Measurements from ENCODE around the gene ZBTB44. TPM values are rescaled to one million over a fixed set of nuclear protein-coding genes. Genes with fewer than 3 reads are reported as not detected.

The ZBTB44 gene
- total RNA-seq, 1 donor from 2014 or later, result 32.6 TPM

- no peak for DNase-seq (ENCODE audit: low spot score)
- Mint-ChIP-seq H3K9me3 (ENCODE audit: unreplicated experiment) (no peaks in the 10 kb centered on the region), H3K4me1 (ENCODE audit: unreplicated experiment) (peaks cover 14% of the 10 kb centered on the region), H3K27me3 (ENCODE audit: unreplicated experiment) (peaks cover 1% of the 10 kb centered on the region), H3K36me3 (ENCODE audit: low read depth, unreplicated experiment) (no peaks in the 10 kb centered on the region), H3K4me3 (ENCODE audit: unreplicated experiment) (no peak overlapping the region), H3K27ac (ENCODE audit: unreplicated experiment) (no peak overlapping the region)
- no peak for TF ChIP-seq CTCF (IDR thresholded peaks at IDR 0.05; ENCODE audit: unreplicated experiment)
Measured at GRCh38 chr11:130180896-130181294, 133.8 kb downstream of the ZBTB44 start.

GRCh38 chr11:130180491-130180890 is 134.2 kb downstream of the ZBTB44 start:
- Mint-ChIP-seq H3K27ac (ENCODE audit: unreplicated experiment) (no peak overlapping the region), H3K9me3 (ENCODE audit: unreplicated experiment) (no peaks in the 10 kb centered on the region), H3K27me3 (ENCODE audit: unreplicated experiment) (peaks cover 1% of the 10 kb centered on the region), H3K36me3 (ENCODE audit: low read depth, unreplicated experiment) (no peaks in the 10 kb centered on the region), H3K4me1 (ENCODE audit: unreplicated experiment) (peaks cover 14% of the 10 kb centered on the region), H3K4me3 (ENCODE audit: unreplicated experiment) (no peak overlapping the region)
- DNase-seq (ENCODE audit: low spot score), result no peak
- no peak for TF ChIP-seq CTCF (IDR thresholded peaks at IDR 0.05; ENCODE audit: unreplicated experiment)

GRCh38 chr11:130179396-130180306 is 135.1 kb downstream of the ZBTB44 start:
- Mint-ChIP-seq H3K4me1 (ENCODE audit: unreplicated experiment) (peaks cover 14% of the 10 kb centered on the region), H3K27ac (ENCODE audit: unreplicated experiment) (no peak overlapping the region), H3K4me3 (ENCODE audit: unreplicated experiment) (no peak overlapping the region), H3K27me3 (ENCODE audit: unreplicated experiment) (peaks cover 6% of the 10 kb centered on the region), H3K9me3 (ENCODE audit: unreplicated experiment) (no peaks in the 10 kb centered on the region), H3K36me3 (ENCODE audit: low read depth, unreplicated experiment) (peaks cover 4% of the 10 kb centered on the region)
- TF ChIP-seq CTCF (IDR thresholded peaks at IDR 0.05; ENCODE audit: unreplicated experiment), result no peak
- no peak for DNase-seq (ENCODE audit: low spot score)

GRCh38 chr11:130178441-130179339 is 136.0 kb downstream of the ZBTB44 start:
- no peaks in the 10 kb centered on the region for H3K9me3 Mint-ChIP-seq (ENCODE audit: unreplicated experiment)
- peaks cover 14% of the 10 kb centered on the region for H3K4me1 Mint-ChIP-seq (ENCODE audit: unreplicated experiment)
- no peak for DNase-seq (ENCODE audit: low spot score)
- TF ChIP-seq CTCF (IDR thresholded peaks at IDR 0.05; ENCODE audit: unreplicated experiment), result no peak
- H3K36me3 Mint-ChIP-seq (ENCODE audit: low read depth, unreplicated experiment), result peaks cover 5% of the 10 kb centered on the region
- no peak overlapping the region for H3K27ac Mint-ChIP-seq (ENCODE audit: unreplicated experiment)
- H3K27me3 Mint-ChIP-seq (ENCODE audit: unreplicated experiment), result peaks cover 6% of the 10 kb centered on the region
- H3K4me3 Mint-ChIP-seq (ENCODE audit: unreplicated experiment), result no peak overlapping the region

All from endothelial cell (in vitro differentiated cells).